HEK293T (cell line): ENCODE data around the gene TARDBP.

ENCODE experiments used
- CTCF ChIA-PET: fragments of 350-600 bp; formaldehyde crosslinking; extraction: SDS; loops from one replicate; lab custom pipeline; 2021; ENCODE audit warnings: antibody characterized with exemption, inconsistent platforms; lab: Yijun Ruan, JAX
- POLR2A ChIA-PET: fragments of 350-600 bp; formaldehyde crosslinking; extraction: SDS; loops from one replicate; lab custom pipeline; 2020; ENCODE audit warnings: antibody characterized with exemption, inconsistent platforms; lab: Yijun Ruan, JAX
- DNase-seq: peaks from one replicate; pipeline ENCODE4 v3.0.0; 2012; ENCODE audit warnings: mixed read lengths; ENCODE audit errors: extremely low spot score
- ARNT ChIP-seq: fragments of 450-650 bp; IDR thresholded peaks from 2 replicates; pipeline ENCODE4 v1.6.1; 2017; ENCODE audit warnings: mild to moderate bottlenecking
- BHLHE40 ChIP-seq: fragments of 450-650 bp; IDR thresholded peaks from 2 replicates; pipeline ENCODE4 v1.6.1; 2016; ENCODE audit warnings: mild to moderate bottlenecking, moderate library complexity, borderline replicate concordance
- CTBP1 ChIP-seq: fragments of 450-650 bp; IDR thresholded peaks from 2 replicates; pipeline ENCODE4 v1.6.1; 2016; ENCODE audit warnings: borderline replicate concordance
- ELF4 ChIP-seq: fragments of 450-650 bp; IDR thresholded peaks from 2 replicates; pipeline ENCODE4 v1.6.1; 2017; ENCODE audit warnings: antibody characterized with exemption
- FOXA1 ChIP-seq: fragments of 450-650 bp; IDR thresholded peaks from 2 replicates; pipeline ENCODE4 v1.6.1; 2016; ENCODE audit warnings: mild to moderate bottlenecking
- FOXK2 ChIP-seq: fragments of 450-650 bp; IDR thresholded peaks from 2 replicates; pipeline ENCODE4 v1.6.1; 2016; ENCODE audit warnings: mild to moderate bottlenecking
- FOXM1 ChIP-seq: fragments of 450-650 bp; IDR thresholded peaks from 2 replicates; pipeline ENCODE4 v1.6.1; 2017; ENCODE audit warnings: mild to moderate bottlenecking, borderline replicate concordance
- HDGF ChIP-seq: fragments of 450-650 bp; IDR thresholded peaks from 2 replicates; pipeline ENCODE4 v1.6.1; 2017; ENCODE audit warnings: antibody characterized with exemption, borderline replicate concordance
- L3MBTL2 ChIP-seq: fragments of 450-650 bp; conservative IDR thresholded peaks from 2 replicates; pipeline ENCODE4 v1.6.1; 2016; ENCODE audit warnings: mild to moderate bottlenecking
- LEF1 ChIP-seq: fragments of 450-650 bp; IDR thresholded peaks from 2 replicates; pipeline ENCODE4 v1.6.1; 2017; ENCODE audit warnings: mild to moderate bottlenecking, borderline replicate concordance
- NFRKB ChIP-seq: fragments of 450-650 bp; IDR thresholded peaks from 2 replicates; pipeline ENCODE4 v1.6.1; 2016; ENCODE audit warnings: mild to moderate bottlenecking, moderate library complexity
- PKNOX1 ChIP-seq: fragments of 450-650 bp; IDR thresholded peaks from 2 replicates; pipeline ENCODE4 v1.6.1; 2016
- SP1 ChIP-seq: fragments of 450-650 bp; IDR thresholded peaks from 2 replicates; pipeline ENCODE4 v1.6.1; 2017
- SUZ12 ChIP-seq: fragments of 450-650 bp; IDR thresholded peaks from 2 replicates; pipeline ENCODE4 v1.6.1; 2016; ENCODE audit warnings: mild to moderate bottlenecking
- TARDBP ChIP-seq: fragments of 450-650 bp; IDR thresholded peaks from 2 replicates; pipeline ENCODE4 v1.6.1; 2016
- ZNF384 ChIP-seq: fragments of 450-650 bp; IDR thresholded peaks from 2 replicates; pipeline ENCODE4 v1.6.1; 2016

TARDBP gene

DNA sequence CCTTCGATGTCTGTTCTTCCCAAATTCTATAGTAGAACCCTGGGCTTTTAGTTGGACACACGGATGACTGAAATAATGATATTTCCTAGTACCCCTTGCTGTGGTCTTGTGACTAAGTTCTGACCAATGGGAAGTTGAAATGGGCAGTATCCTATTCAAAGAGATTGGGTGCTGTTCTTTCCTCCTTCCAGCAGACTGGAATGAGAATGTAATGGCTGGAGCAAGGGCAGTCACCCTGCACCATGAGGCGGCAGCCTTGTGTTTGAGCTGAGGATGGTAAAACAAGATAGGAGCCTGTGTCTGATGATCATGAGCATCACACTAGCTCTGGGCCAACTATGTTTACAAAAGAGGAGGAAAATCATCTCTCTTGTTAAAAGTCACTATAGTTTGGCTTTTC lies 52.5 kb downstream of the TARDBP start:
- ChIA-PET CTCF (interaction anchor here (2.5 kb wide), 1 partner anchor 27 kb away, joined by 8 read pairs; no protein-coding TSS in a partner anchor), POLR2A (interaction anchor here (1.4 kb wide), 1 partner anchor 34 kb away, joined by 6 read pairs; the partner anchor contains the start of gene EXOSC10)
- DNase-seq: no peak
- TF ChIP-seq PKNOX1 (no peak), NFRKB (no peak), LEF1 (no peak), ZNF384 (no peak), SP1 (no peak), L3MBTL2 (no peak), ARNT (no peak), SUZ12 (no peak), ELF4 (no peak), HDGF (no peak), FOXK2 (no peak), FOXA1 (no peak), FOXM1 (no peak), CTBP1 (no peak), TARDBP (no peak), BHLHE40 (no peak)

GRCh38 chr1:11065796-11066195 lies 53.3 kb downstream of the TARDBP start:
- ChIA-PET POLR2A (no interaction called here), CTCF (interaction anchor here (2.5 kb wide), 1 partner anchor 28 kb away, joined by 8 read pairs; no protein-coding TSS in a partner anchor)
- no peak for DNase-seq
- TF ChIP-seq FOXA1 (no peak), ARNT (no peak), SP1 (no peak), ZNF384 (no peak), LEF1 (no peak), L3MBTL2 (no peak), ELF4 (no peak), FOXM1 (no peak), NFRKB (no peak), TARDBP (no peak), PKNOX1 (no peak), CTBP1 (no peak), HDGF (no peak)

GRCh38 chr1:11067716-11068599 lies 55.5 kb downstream of the TARDBP start:
- CTCF ChIA-PET: no interaction called here
- no peak for TF ChIP-seq LEF1
- no peak for TF ChIP-seq HDGF
- no peak for TF ChIP-seq FOXA1
- TF ChIP-seq ARNT: no peak
- no peak for TF ChIP-seq NFRKB
- no peak for TF ChIP-seq TARDBP
- TF ChIP-seq ZNF384: no peak
- TF ChIP-seq L3MBTL2: no peak
- TF ChIP-seq CTBP1: no peak
- TF ChIP-seq SUZ12: no peak
- TF ChIP-seq PKNOX1: no peak
- TF ChIP-seq FOXM1: no peak
- no peak for TF ChIP-seq SP1
- no peak for TF ChIP-seq FOXK2
- TF ChIP-seq BHLHE40: no peak
- TF ChIP-seq ELF4: no peak
- POLR2A ChIA-PET: interaction anchor here (1.2 kb wide), 1 partner anchor 8 kb away, joined by 4 read pairs; the partner anchor contains the start of gene SRM
- peak; percentile 3 for DNase-seq

DNA sequence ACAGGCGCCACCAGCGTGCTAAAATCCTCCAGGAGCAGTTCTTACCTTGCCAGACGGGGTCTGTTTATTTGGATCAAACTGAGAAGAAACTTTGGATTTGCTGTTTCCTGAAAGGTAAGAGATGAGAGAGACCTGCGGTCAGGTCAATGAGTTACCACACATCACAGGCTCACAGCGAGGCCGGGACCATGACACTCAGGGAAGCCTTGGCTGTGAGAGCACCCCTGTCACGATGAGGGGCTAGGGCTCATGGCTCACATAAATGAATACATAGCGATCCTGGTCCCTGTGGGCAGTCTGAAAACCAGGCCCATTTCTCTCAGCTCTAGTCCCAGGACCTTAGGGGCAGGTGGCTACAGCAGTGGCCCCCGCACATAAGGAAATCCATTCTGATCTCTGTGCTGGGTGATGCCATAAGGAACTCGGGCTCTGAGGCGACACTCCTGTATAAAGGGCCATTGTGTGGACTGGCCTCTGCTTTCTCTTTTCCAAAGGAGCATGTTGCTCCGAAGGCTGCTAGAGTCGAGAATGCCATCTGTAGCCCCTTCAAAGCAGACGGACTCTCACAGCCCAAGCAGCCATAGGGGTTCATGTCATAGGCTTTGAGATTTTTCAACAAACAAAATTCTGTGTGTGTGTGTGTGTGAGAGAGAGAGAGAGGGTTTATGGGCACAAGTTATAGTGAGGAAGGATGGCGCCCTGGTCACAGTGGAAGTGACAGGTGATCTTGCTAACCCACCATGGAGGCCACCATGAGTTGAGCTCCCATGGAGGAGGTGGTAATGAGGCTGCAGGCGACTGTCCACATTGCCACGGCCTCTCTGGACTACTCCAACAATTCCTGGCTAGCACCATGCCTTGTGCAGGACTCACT lies 56.4 kb downstream of the TARDBP start:
- POLR2A ChIA-PET: interaction anchor here (1.2 to 2.5 kb wide), 1 partner anchor 9 kb away, joined by 4 to 10 read pairs; the partner anchor contains the start of gene SRM
- no peak for TF ChIP-seq BHLHE40
- TF ChIP-seq CTBP1: no peak
- no peak for TF ChIP-seq SUZ12
- no peak for TF ChIP-seq FOXM1
- no peak for TF ChIP-seq FOXA1
- peak; percentile 3 for DNase-seq
- CTCF ChIA-PET: no interaction called here

- POLR2A ChIA-PET: interaction anchor here (0.8 to 2.5 kb wide), 4 partner anchors 11 to 28 kb away, joined by 3 to 10 read pairs (median 4); partner anchors contain the start of genes EXOSC10 and SRM
- CTCF ChIA-PET: no interaction called here
- TF ChIP-seq ZNF384: no peak
- no peak for TF ChIP-seq TARDBP
- no peak for TF ChIP-seq HDGF
- TF ChIP-seq BHLHE40: no peak
- no peak for TF ChIP-seq ARNT
- no peak for TF ChIP-seq L3MBTL2
- DNase-seq: no peak
These were observed 58.4 kb downstream of the TARDBP start for GRCh38 chr1:11070876-11071275.
